Choroid plexus epithelial cell (primary cell): ENCODE results near the gene UROS.

ENCODE experiments used
- DNase-seq: peaks from one replicate; pipeline ENCODE4 v3.0.0-alpha.2; 2010; ENCODE audit warnings: low read depth
- H3K4me3 ChIP-seq: 2 replicates; pipeline ENCODE4 v1.5.1; 2011; ENCODE audit warnings: low read depth, mild to moderate bottlenecking, control low read depth, low read length, moderate library complexity
- TF ChIP-seq, protein P1 (sequence below): conservative IDR thresholded peaks from 2 replicates; pipeline ENCODE4 v1.5.1; 2011; ENCODE audit warnings: low read depth, mild to moderate bottlenecking, control low read depth, inconsistent platforms, low read length, moderate library complexity

UROS gene

DNA sequence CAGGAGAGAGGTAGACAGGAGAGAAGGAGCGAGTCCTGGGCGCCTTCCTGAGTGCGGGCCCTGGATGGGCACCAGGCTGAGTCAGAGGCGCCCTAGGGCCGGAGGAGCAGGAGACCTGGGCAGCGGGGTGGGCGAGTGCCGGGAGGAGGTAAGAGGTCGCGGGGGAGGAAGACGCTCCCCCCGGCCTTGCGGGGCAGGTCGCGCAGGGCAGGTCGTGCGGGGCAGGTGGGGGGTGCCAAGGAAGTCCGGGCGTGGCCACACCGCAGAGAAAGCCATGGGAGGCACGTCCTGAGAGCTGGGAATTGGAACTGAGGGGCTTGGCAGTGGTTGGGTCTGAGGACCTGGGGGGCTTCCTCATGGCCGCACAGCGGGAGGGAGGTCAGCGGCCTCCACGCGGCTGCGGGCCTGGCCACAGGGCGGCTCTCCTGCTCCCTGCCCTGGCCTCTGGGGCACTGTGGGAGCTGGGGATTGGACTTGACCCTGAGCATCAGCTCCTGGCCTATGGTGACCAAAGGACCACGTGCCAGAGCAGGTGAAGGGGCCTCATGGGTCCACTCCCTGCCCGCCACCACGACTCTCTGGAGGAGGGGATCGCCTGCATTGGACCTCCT lies 48.4 kb downstream of the UROS start:
- no peak overlapping the region for H3K4me3 ChIP-seq
- TF ChIP-seq, protein P1, sequence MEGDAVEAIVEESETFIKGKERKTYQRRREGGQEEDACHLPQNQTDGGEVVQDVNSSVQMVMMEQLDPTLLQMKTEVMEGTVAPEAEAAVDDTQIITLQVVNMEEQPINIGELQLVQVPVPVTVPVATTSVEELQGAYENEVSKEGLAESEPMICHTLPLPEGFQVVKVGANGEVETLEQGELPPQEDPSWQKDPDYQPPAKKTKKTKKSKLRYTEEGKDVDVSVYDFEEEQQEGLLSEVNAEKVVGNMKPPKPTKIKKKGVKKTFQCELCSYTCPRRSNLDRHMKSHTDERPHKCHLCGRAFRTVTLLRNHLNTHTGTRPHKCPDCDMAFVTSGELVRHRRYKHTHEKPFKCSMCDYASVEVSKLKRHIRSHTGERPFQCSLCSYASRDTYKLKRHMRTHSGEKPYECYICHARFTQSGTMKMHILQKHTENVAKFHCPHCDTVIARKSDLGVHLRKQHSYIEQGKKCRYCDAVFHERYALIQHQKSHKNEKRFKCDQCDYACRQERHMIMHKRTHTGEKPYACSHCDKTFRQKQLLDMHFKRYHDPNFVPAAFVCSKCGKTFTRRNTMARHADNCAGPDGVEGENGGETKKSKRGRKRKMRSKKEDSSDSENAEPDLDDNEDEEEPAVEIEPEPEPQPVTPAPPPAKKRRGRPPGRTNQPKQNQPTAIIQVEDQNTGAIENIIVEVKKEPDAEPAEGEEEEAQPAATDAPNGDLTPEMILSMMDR, result no peak
- DNase-seq, result no peak

DNA sequence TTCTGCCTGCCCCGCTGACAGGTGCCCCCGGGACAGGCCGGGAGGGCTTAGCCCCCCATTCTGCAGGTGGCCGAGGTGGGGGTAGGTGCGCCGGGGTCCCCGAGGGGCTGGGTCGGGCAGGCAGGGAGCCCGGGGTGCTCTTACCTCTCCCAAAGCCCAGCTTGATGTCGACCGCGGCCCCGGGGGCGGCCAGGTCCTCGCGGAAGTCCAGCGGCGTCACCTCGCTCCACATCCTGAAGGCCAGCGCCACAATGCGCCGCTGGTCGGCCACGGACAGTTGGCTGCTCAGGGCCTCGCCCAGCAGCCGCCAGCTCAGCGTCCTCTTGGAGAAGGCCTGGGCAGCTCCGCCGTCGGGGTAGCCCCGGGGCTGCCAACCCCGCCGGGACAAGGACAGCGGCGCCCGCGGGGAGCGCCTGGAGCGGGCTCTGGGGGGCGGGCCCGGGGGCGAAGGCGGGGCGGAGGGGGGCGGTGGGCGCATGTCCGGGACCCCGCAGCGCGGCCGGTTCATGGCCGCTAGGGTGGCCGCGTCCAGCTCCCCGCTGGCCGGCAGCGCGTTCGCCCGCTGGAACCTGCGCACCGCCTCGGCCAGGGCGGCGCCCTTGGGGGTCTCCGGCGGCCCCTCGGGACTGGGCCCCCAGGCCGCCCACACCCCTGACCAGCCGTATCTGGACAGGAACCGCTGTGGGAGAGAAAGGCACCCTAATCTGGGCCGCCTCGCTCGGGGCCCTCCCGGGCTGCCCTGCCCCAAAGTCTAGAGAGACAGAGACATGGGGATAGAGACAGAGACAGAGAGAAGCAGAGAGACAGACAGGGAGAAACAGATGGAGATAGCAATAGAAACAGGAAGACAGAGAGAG lies 49.1 kb downstream of the UROS start:
- no peak overlapping the region for H3K4me3 ChIP-seq
- DNase-seq, result no peak
- TF ChIP-seq, protein P1, result no peak

DNA sequence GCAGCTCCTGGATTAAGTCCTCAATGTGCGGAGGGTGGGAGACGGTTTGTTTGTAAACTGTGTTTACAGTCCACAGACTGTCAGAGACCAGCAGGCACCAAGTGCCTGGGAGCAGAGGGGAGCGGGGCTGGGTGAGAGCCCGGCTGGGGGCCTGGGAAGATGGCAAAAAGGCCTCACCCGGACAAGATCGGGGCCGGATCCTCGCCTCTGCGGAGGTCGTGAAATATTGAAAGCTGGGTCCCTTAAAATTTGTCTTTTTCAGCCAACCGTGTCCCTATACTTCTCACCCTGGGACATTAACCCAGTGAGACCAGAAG lies 50.2 kb downstream of the UROS start:
- no peak for DNase-seq
- no peak overlapping the region for H3K4me3 ChIP-seq
- TF ChIP-seq, protein P1, result no peak

DNA sequence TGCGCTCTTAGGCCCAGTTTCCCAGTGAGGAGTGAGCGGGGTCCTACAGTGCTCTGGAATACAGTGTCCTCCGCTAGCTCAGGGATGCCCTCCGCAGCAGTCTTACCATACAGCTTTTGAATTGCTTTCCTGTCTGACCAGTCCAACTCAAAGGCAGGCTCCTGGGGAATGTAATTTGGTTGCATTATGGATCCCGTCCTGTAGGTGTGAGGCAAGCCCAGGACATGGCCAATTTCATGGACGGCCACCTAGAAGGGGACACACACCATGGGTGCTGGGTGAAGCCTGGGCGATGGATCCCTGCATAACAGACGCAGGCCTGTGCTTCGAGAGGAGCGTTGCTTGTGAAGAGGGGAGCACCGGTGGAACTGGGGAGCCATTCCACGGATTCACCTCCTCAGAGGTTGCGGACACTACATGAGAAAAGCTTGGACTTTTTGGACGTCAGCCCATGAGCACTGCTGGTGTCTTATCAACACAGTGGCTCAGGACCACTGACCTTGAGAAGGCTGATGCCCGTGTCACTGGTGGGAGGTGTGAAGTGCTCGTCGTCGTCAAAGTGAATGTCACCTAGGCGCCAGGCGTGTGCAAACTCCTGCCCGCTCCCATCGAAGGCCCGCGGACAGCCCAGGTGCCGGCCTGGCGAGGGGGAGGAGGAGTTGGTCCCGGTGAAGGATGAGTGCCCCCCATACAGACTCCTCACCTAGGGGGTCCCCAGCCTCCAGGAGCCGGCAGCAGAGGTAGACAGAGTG lies 50.8 kb downstream of the UROS start:
- H3K4me3 ChIP-seq, result no peak overlapping the region
- DNase-seq, result no peak
- TF ChIP-seq, protein P1, result no peak

DNA sequence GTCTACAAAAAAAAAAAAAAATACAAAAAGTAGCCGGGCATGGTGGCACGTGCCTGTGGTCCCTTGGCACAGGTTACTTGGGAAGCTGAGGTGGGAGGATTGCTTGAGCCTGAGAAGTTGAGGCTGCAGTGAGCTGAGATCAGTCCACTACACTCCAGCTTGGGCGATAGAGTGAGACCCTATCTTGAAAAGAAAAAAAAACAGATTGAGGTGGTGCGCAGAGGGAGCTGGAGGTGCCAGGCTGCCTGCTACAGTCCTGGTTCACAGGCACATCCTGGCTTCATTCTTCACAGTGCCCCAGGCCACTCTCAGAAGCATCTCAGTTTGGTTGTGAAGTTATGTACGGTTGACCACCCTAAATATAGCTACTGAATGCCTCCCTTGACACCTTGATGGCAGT lies 52.2 kb downstream of the UROS start:
- DNase-seq, result no peak
- TF ChIP-seq, protein P1, result no peak
- H3K4me3 ChIP-seq, result no peak overlapping the region

DNA sequence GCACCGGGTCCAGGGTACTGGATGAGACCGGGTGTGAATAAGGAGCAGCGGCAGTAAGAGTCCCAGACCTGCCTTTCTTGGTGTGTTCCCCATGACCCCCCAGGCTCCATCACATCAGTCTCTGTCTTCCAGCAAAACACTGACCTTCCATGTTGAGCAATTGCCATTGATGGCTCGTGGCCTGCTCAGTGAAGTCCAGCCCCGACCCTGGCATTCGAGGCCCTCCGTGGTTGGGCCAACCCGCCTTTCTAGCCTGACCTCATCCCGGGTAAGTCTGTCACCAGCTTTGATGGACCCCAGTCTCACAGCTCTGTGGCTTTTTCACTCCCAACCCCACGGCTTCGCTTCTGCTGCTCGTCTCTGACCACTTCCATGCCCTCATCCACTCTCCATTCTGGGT lies 53.9 kb downstream of the UROS start:
- no peak overlapping the region for H3K4me3 ChIP-seq
- TF ChIP-seq, protein P1, result no peak

More for the DNA sequence above, 53.9 kb downstream of the UROS start:
- DNase-seq, result no peak
